HepG2 (cell line): ENCODE data around the gene STAT4. TPM values are rescaled to one million over a fixed set of nuclear protein-coding genes. Genes with fewer than 3 reads are reported as not detected.

Experiments used
- BATF2 ChIP-seq: sonication (generic); formaldehyde crosslinking; IDR thresholded peaks from 2 replicates; pipeline ENCODE4 v1.8.0; 2022; ENCODE audit warnings: mild to moderate bottlenecking, missing genetic modification reagents, moderate library complexity
- CREM ChIP-seq, 2 experiments: sonication (generic) in 1 of 2; formaldehyde crosslinking in 1 of 2; IDR thresholded peaks; 2 replicates each; pipeline versions ENCODE4 v1.4.0 to v1.6.1; 2016 to 2020; ENCODE audit warnings: antibody characterized with exemption in 1 of 2, mild to moderate bottlenecking in 1 of 2, missing genetic modification reagents in 1 of 2
- ESRRA ChIP-seq: sonication (generic); formaldehyde crosslinking; IDR thresholded peaks from 2 replicates; pipeline ENCODE4 v1.5.1; 2020; ENCODE audit warnings: mild to moderate bottlenecking, low read depth, missing genetic modification reagents
- HNF1A ChIP-seq, 2 experiments: sonication (generic) in 1 of 2; formaldehyde crosslinking in 1 of 2; IDR thresholded peaks; 2 replicates each; pipeline versions ENCODE4 v1.4.0 to v1.6.1; 2016 to 2020; ENCODE audit warnings: borderline replicate concordance in 1 of 2, low read depth in 1 of 2, mild to moderate bottlenecking in 1 of 2, missing genetic modification reagents in 1 of 2
- HNF1B ChIP-seq: sonication (generic); formaldehyde crosslinking; IDR thresholded peaks from 2 replicates; pipeline ENCODE4 v1.5.1; 2020; ENCODE audit warnings: mild to moderate bottlenecking, moderate library complexity, missing genetic modification reagents
- MATR3 ChIP-seq: sonication (generic); formaldehyde crosslinking; IDR thresholded peaks from 2 replicates; pipeline ENCODE4 v1.4.0; 2020; ENCODE audit warnings: missing genetic modification reagents
- NR2C2 ChIP-seq: sonication (generic); formaldehyde crosslinking; IDR thresholded peaks from 2 replicates; pipeline ENCODE4 v1.4.0; 2020; ENCODE audit warnings: missing genetic modification reagents, mild to moderate bottlenecking, moderate library complexity, borderline replicate concordance
- SP140L ChIP-seq: sonication (generic); formaldehyde crosslinking; IDR thresholded peaks from 2 replicates; pipeline ENCODE4 v1.4.0; 2020; ENCODE audit warnings: missing genetic modification reagents, borderline replicate concordance
- TAF1 ChIP-seq: sonication (generic); formaldehyde crosslinking; IDR thresholded peaks from 2 replicates; pipeline ENCODE4 v1.4.0; 2020; ENCODE audit warnings: missing genetic modification reagents
- ZBTB8A ChIP-seq: sonication (generic); formaldehyde crosslinking; IDR thresholded peaks from 2 replicates; pipeline ENCODE4 v1.4.0; 2020; ENCODE audit warnings: mild to moderate bottlenecking, low read depth, missing genetic modification reagents, borderline replicate concordance
- ZHX1 ChIP-seq: sonication (generic); formaldehyde crosslinking; IDR thresholded peaks from 2 replicates; pipeline ENCODE4 v1.8.1; 2022; ENCODE audit warnings: low read depth, mild to moderate bottlenecking, missing genetic modification reagents
- ZNF567 ChIP-seq: sonication (generic); formaldehyde crosslinking; IDR thresholded peaks from 2 replicates; pipeline ENCODE4 v1.8.1; 2023; ENCODE audit warnings: mild to moderate bottlenecking, missing genetic modification reagents, borderline replicate concordance
- ZNF574 ChIP-seq: sonication (generic); formaldehyde crosslinking; IDR thresholded peaks from 2 replicates; pipeline ENCODE4 v1.4.0; 2020; ENCODE audit warnings: missing genetic modification reagents
- polyA plus RNA-seq, 8 experiments: library from polyadenylated mRNA; depleted of rRNA in 3 of 8; stranded (reverse) in 7 of 8; unstranded in 1 of 8; fragments of >200 nt; fragmentation: Illumina TruSeq in 4 of 8; extraction: Trizol in 4 of 8; gene quantifications; 2 replicates each; pipeline versions ENCODE4 v1.2.1 to v1.2.3, GENCODE V29; 2011 to 2016; ENCODE audit warnings: low read depth in 4 of 8, missing spikeins in 1 of 8, mixed read lengths in 1 of 8; ENCODE audit not compliant: insufficient read depth in 1 of 8
- total RNA-seq, 5 experiments: library from RNA; depleted of rRNA; stranded (reverse); fragments of >200 nt; fragmentation: Illumina TruSeq; extraction: Trizol; gene quantifications; 2 replicates each; pipeline ENCODE4 v1.2.3, GENCODE V29; 2016; ENCODE audit warnings: low read depth in 1 of 5

Gene STAT4
- total and polyA plus RNA-seq, 2 of the 13 experiments (the other 11 are each of a cell fraction or from before 2014, with no cell fraction given): 0.37 TPM; not detected in 1

GRCh38 chr2:191013932-191014652 is 136.7 kb downstream of the STAT4 start, which contains the start of gene STAT1 (continued):
- TF ChIP-seq HNF1A (IDR thresholded peaks at IDR 0.05; ENCODE audit: low read depth) (no peak), HNF1A (CRISPR knock-in tag; IDR thresholded peaks at IDR 0.05; ENCODE audit: borderline replicate concordance) (peak; percentile 86; the same call in 1 of the 2 replicates), ZHX1 (CRISPR knock-in tag) (peak; percentile 90), NR2C2 (CRISPR knock-in tag) (peak; percentile 87), CREM (IDR thresholded peaks at IDR 0.05) (peak; percentile 41; the same call in 1 of the 2 replicates), CREM (CRISPR knock-in tag; IDR thresholded peaks at IDR 0.05) (no peak), HNF1B (CRISPR knock-in tag) (peak; percentile 96), MATR3 (CRISPR knock-in tag) (no peak), ZBTB8A (peak; percentile 85; the same call in 1 of the 2 replicates), ZNF574 (CRISPR knock-in tag) (peak; percentile 95), ZNF567 (no peak; the same call in 1 of the 2 replicates), TAF1 (CRISPR knock-in tag) (peak; percentile 94), SP140L (CRISPR knock-in tag) (peak; percentile 99; the same call in 1 of the 2 replicates), BATF2 (no peak; the same call in 1 of the 2 replicates), ESRRA (CRISPR knock-in tag) (peak; percentile 67; the same call in 1 of the 2 replicates)
